HCT116 (cell line): Measurements from ENCODE around the gene CHCHD5. TPM values are rescaled to one million over a fixed set of nuclear protein-coding genes. Genes with fewer than 3 reads are reported as not detected.
A peak's percentile ranks its signal among the peaks of the same experiment; 100 is the strongest.

Source experiments
- ATAC-seq: fragments of 200-7000 bp; cut with Tn5 transposase; 2 replicates; pipeline ENCODE4 v1.9.1; 2020; ENCODE audit warnings: mild to moderate bottlenecking, moderate library complexity
- BruUV-seq: library from RNA; stranded (reverse); fragments of 400-500 nt; replicated peaks from 2 replicates; lab custom pipeline; 2021; lab: Mats Ljungman, UMichigan
- CTCF ChIA-PET: fragments of 300-600 bp; sonication (Branson Sonifier 250); formaldehyde crosslinking; loops from one replicate; lab custom pipeline; 2021; ENCODE audit warnings: antibody characterized with exemption; lab: Charles Lee
- POLR2A ChIA-PET: fragments of 300-600, 350-600 bp; sonication (Branson Sonifier 250); formaldehyde crosslinking; loops from one replicate; lab custom pipeline; 2021; ENCODE audit warnings: antibody characterized with exemption; lab: Charles Lee
- RAD21 ChIA-PET, 2 experiments: fragments of 300-600 bp; sonication (Branson Sonifier 250); formaldehyde crosslinking; loops; one replicate each; lab custom pipeline; 2023; ENCODE audit warnings: low total read pairs in 2 of 2; ENCODE audit not compliant: uncharacterized antibody in 2 of 2, unreplicated experiment in 2 of 2, low non-redundant PET in 1 of 2; lab: Charles Lee
- DNase-seq: peaks from one replicate; pipeline ENCODE4 v3.0.0-alpha.2; 2010; ENCODE audit warnings: low read depth, low spot score
- H2AFZ ChIP-seq: fragments of 200-600 bp; shearing (Covaris generic), sonication (generic); 2 replicates; pipeline ENCODE4 v1.6.1; 2017; ENCODE audit warnings: low read depth, mixed run types, mixed read lengths, antibody characterized with exemption, low read length; ENCODE audit not compliant: poor library complexity, severe bottlenecking
- H3K27ac ChIP-seq: 2 replicates; pipeline ENCODE4 v1.5.1; 2012; ENCODE audit warnings: low read depth, low read length
- H3K27me3 ChIP-seq: fragments of 200-600 bp; sonication (generic); 2 replicates; pipeline ENCODE4 v1.6.1; 2016; ENCODE audit warnings: mixed run types, low read length, mixed read lengths; ENCODE audit not compliant: insufficient read depth
- H3K36me3 ChIP-seq, 2 experiments: fragments of 200-500 bp in 1 of 2; fragments of 200-600 bp in 1 of 2; sonication (Bioruptor generic) in 1 of 2; sonication (generic) in 1 of 2; 2 replicates each; pipeline versions ENCODE4 v1.5.1 to v1.6.1; 2014 to 2016; ENCODE audit warnings: low read length in 2 of 2, inconsistent platforms in 1 of 2, mixed read lengths in 1 of 2, mixed run types in 1 of 2; ENCODE audit not compliant: insufficient read depth in 2 of 2, control insufficient read depth in 1 of 2
- H3K4me1 ChIP-seq, 2 experiments: fragments of 200-600 bp in 1 of 2; sonication (generic) in 1 of 2; 2 replicates each; pipeline versions ENCODE4 v1.5.1 to v1.6.1; 2012 to 2017; ENCODE audit warnings: low read length in 2 of 2, inconsistent platforms in 1 of 2, mild to moderate bottlenecking in 1 of 2, mixed read lengths in 1 of 2, mixed run types in 1 of 2, moderate library complexity in 1 of 2; ENCODE audit not compliant: insufficient read depth in 2 of 2, control insufficient read depth in 1 of 2
- H3K4me2 ChIP-seq: fragments of 200-600 bp; sonication (generic); 2 replicates; pipeline ENCODE4 v1.6.1; 2017; ENCODE audit warnings: mixed run types, low read length, mixed read lengths
- H3K4me3 ChIP-seq, 2 experiments: fragments of 200-600 bp in 1 of 2; sonication (generic) in 1 of 2; replicated peaks in 1 of 2; 2 replicates each; pipeline ENCODE4 v1.5.1; 2011 to 2016; ENCODE audit warnings: low read length in 2 of 2, control low read depth in 1 of 2, low read depth in 1 of 2, mild to moderate bottlenecking in 1 of 2, mixed read lengths in 1 of 2, mixed run types in 1 of 2
- H3K79me2 ChIP-seq: fragments of 200-600 bp; sonication (generic); 2 replicates; pipeline ENCODE4 v1.6.1; 2017; ENCODE audit warnings: mild to moderate bottlenecking, mixed run types, low read length, moderate library complexity, mixed read lengths; ENCODE audit not compliant: insufficient read depth
- H3K9ac ChIP-seq: fragments of 200-600 bp; sonication (generic); 2 replicates; pipeline ENCODE4 v1.6.1; 2016; ENCODE audit warnings: low read length, mixed read lengths
- H3K9me2 ChIP-seq: fragments of 200-600 bp; sonication (generic), shearing (Covaris generic); 2 replicates; pipeline ENCODE4 v1.6.1; 2017; ENCODE audit warnings: mixed run types, mild to moderate bottlenecking, moderate library complexity; ENCODE audit not compliant: insufficient read depth
- H3K9me3 ChIP-seq, 2 experiments: fragments of 200-500 bp in 1 of 2; fragments of 200-600 bp in 1 of 2; sonication (Bioruptor generic) in 1 of 2; sonication (generic) in 1 of 2; 2 replicates each; pipeline ENCODE4 v1.6.1; 2014 to 2017; ENCODE audit warnings: low read length in 2 of 2, mixed read lengths in 2 of 2, inconsistent platforms in 1 of 2, low read depth in 1 of 2, mild to moderate bottlenecking in 1 of 2, mixed run types in 1 of 2, moderate library complexity in 1 of 2; ENCODE audit not compliant: control insufficient read depth in 1 of 2, insufficient read depth in 1 of 2
- H4K20me1 ChIP-seq: fragments of 200-600 bp; sonication (generic), shearing (Covaris generic); 2 replicates; pipeline ENCODE4 v1.6.1; 2017; ENCODE audit warnings: mixed run types, mild to moderate bottlenecking, moderate library complexity; ENCODE audit not compliant: insufficient read depth
- ELF1 ChIP-seq: IDR thresholded peaks from 2 replicates; pipeline ENCODE4 v1.6.1; 2012; ENCODE audit warnings: low read depth, borderline replicate concordance
- EZH2 ChIP-seq: fragments of 200-600 bp; sonication (generic); IDR thresholded peaks from 2 replicates; pipeline ENCODE4 v1.6.1; 2017; ENCODE audit warnings: antibody characterized with exemption, mixed run types
- FOSL1 ChIP-seq: IDR thresholded peaks from 2 replicates; pipeline ENCODE4 v1.6.1; 2012; ENCODE audit warnings: low read depth
- JUND ChIP-seq: IDR thresholded peaks from 2 replicates; pipeline ENCODE4 v1.6.1; 2012
- POLR2A ChIP-seq: IDR thresholded peaks from 2 replicates; pipeline ENCODE4 v1.7.0; 2011; ENCODE audit warnings: borderline replicate concordance; ENCODE audit not compliant: insufficient read depth, insufficient read length; ENCODE audit errors: extremely low read depth
- POLR2AphosphoS5 ChIP-seq: IDR thresholded peaks from 2 replicates; pipeline ENCODE4 v1.6.1; 2011; ENCODE audit warnings: mild to moderate bottlenecking, low read depth, low read length, moderate library complexity
- SIN3A ChIP-seq: IDR thresholded peaks from 2 replicates; pipeline ENCODE4 v1.6.1; 2012; ENCODE audit warnings: low read depth
- SP1 ChIP-seq: IDR thresholded peaks from 2 replicates; pipeline ENCODE4 v1.6.1; 2012; ENCODE audit warnings: low read depth
- TCF7L2 ChIP-seq: IDR thresholded peaks from 2 replicates; pipeline ENCODE4 v1.7.0; 2011; ENCODE audit warnings: borderline replicate concordance, inconsistent platforms; ENCODE audit not compliant: insufficient read depth, insufficient read length; ENCODE audit errors: extremely low read depth
- YY1 ChIP-seq: IDR thresholded peaks from 2 replicates; pipeline ENCODE4 v1.6.1; 2011; ENCODE audit warnings: low read length, low read depth, moderate library complexity, mild to moderate bottlenecking; ENCODE audit not compliant: insufficient replicate concordance; ENCODE audit errors: extremely low read depth
- intact Hi-C: fragments of 100-400 bp; cut with micrococcal nuclease; formaldehyde crosslinking; loops from 2 replicates; pipeline ENCODE4 v1.10.0; 2022
- total RNA-seq: library from RNA; stranded (reverse); gene quantifications from one replicate; pipeline ENCODE4 v1.2.1, GENCODE V29; 2021; ENCODE audit not compliant: unreplicated experiment
- TF ChIP-seq, protein P1 (sequence below): IDR thresholded peaks from 2 replicates; pipeline ENCODE4 v1.6.1; 2012

The CHCHD5 gene
- total RNA-seq, 1 experiment from 2014 or later: 49.8 TPM

DNA sequence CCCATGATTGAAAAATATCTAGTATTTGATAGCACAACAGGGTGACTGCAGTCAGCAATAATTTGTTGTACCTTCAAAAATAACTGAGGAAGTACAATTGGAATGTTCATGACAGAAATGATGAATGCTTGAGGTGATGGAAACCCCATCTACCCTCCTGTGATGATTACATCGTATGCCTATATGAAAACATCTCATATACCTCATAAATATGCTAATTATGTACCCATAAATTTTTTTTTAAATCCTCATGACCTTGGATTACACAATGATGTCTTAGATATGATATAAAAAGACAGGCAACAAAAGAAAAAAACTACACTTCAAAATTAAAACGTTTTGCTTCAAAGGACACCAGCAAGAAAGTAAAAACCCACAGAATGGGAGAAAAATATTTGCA, 43.5 kb upstream of the CHCHD5 start:
- H3K27ac ChIP-seq: no peak overlapping the region

DNA sequence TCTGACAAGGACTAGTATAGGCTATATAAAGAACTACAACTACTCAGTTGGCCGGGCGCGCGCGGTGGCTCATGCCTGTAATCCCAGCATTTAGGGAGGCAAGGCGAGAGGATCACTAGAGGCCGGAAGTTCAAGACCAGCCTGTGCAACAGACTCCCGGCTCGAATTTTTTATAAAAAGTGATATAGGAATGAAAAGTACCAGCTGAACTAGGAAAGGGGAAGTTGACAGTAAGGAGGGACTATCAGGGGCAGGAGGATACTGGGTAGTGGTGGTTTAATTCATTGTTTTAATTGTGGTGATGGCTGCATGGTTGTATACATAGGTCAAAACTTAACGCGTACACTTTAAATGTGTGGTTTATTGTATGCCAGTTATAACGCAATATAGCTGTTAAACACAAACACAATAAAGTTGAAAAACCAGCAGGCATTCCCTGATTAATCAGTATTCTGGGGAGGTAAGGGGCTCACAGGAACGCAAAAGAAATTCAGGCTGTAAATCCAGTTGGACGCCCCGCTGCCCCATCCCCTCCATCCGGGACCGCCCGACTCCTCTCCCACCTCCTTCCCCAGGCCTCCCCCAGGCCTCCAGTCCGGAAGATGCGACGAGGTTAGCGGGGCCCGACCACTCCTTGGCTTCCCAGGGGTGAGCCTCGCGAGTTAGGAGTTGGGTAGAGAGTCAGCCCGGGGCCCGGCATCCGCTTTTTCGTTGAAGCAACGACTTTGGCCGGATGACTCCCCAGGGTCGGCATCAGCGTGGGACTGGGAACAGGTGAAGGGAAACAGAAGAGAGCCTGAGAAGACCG, 42.9 kb upstream of the CHCHD5 start:
- Histone ChIP-seq H3K9me3 (no peaks in the 10 kb centered on the region), H4K20me1 (no peaks in the 10 kb centered on the region; the same call in 1 of the 2 replicates), H3K79me2 (peaks cover 42% of the 10 kb centered on the region), H3K27ac (peak overlapping the region; percentile 65), H3K4me3 (peak overlapping the region; percentile 93), H3K27me3 (no peaks in the 10 kb centered on the region), H3K4me1 (peaks cover 5 to 15% of the 10 kb centered on the region in 2 experiments), H3K4me2 (peak overlapping the region; percentile 93), H3K9me2 (no peaks in the 10 kb centered on the region), H2AFZ (peak overlapping the region; percentile 76), H3K9ac (peak overlapping the region; percentile 92), H3K36me3 (peaks cover 5% of the 10 kb centered on the region in 2 experiments; a peak in 1 of 4 replicates)
- no peak for DNase-seq
- peak; percentile 82 for ATAC-seq
- TF ChIP-seq SIN3A: no peak; the same call in 1 of the 2 replicates
- peak; percentile 24 for TF ChIP-seq SP1
- peak; percentile 70 for TF ChIP-seq POLR2AphosphoS5
- TF ChIP-seq, protein P1, sequence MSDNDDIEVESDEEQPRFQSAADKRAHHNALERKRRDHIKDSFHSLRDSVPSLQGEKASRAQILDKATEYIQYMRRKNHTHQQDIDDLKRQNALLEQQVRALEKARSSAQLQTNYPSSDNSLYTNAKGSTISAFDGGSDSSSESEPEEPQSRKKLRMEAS: no peak
- TF ChIP-seq ELF1: peak; percentile 36
- TF ChIP-seq JUND: no peak; the same call in 1 of the 2 replicates
- TF ChIP-seq POLR2A: peak; percentile 33
- no peak for TF ChIP-seq EZH2
- ChIA-PET CTCF (no interaction called here), POLR2A (interaction anchor here (0.5 kb wide), 1 partner anchor 36 kb away, joined by 5 read pairs; no protein-coding TSS in a partner anchor), RAD21 (no interaction called here)
- intact Hi-C loops: loop anchor here (5.0 kb wide), 2 partner anchors 59 to 484 kb away; partner anchors contain the start of genes TMEM87B and TTL
- TSS peak; percentile 95 for BruUV-seq

More for the DNA sequence above, 43.5 kb upstream of the CHCHD5 start:
- Histone ChIP-seq H3K4me1 (peaks cover 5 to 15% of the 10 kb centered on the region in 2 experiments), H3K9me2 (no peaks in the 10 kb centered on the region), H2AFZ (peak overlapping the region; percentile 76), H3K9ac (no peak overlapping the region), H3K9me3 (no peaks in the 10 kb centered on the region), H3K27me3 (no peaks in the 10 kb centered on the region), H4K20me1 (no peaks in the 10 kb centered on the region; the same call in 1 of the 2 replicates), H3K4me2 (peak overlapping the region; percentile 93), H3K79me2 (peaks cover 37% of the 10 kb centered on the region), H3K4me3 (peak overlapping the region; percentile 93), H3K36me3 (peaks cover 0 to under 1% of the 10 kb centered on the region in 2 experiments; a peak in 1 of 4 replicates)
- intact Hi-C loops: loop anchor here (5.0 kb wide), 2 partner anchors 59 to 484 kb away; partner anchors contain the start of genes TMEM87B and TTL
- TF ChIP-seq SP1 (no peak), FOSL1 (no peak), TCF7L2 (no peak), YY1 (no peak)
- BruUV-seq: no TSS peak
- ATAC-seq (no peak), DNase-seq (no peak)
- ChIA-PET POLR2A (no interaction called here), RAD21 (no interaction called here), CTCF (no interaction called here)
